Suprapubic skin (tissue), 3 donors: ENCODE measurements around the gene FAM120B.

Source experiments
- POLR2A ChIP-seq, 2 donors: fragments of 450-650 bp; IDR thresholded peaks; one replicate each; pipeline ENCODE4 v1.6.1; 2017; ENCODE audit warnings: antibody characterized with exemption in 2 of 2, mild to moderate bottlenecking in 2 of 2, moderate library complexity in 2 of 2
- TF ChIP-seq, protein P1 (sequence below), 2 donors: fragments of 200-600 bp in 1 of 2; fragments of 450-650 bp in 1 of 2; sonication (generic) in 1 of 2; IDR thresholded peaks; one replicate each; pipeline ENCODE4 v1.5.1; 2016 to 2019; ENCODE audit warnings: antibody characterized with exemption in 2 of 2, mild to moderate bottlenecking in 1 of 2, moderate library complexity in 1 of 2

DNA sequence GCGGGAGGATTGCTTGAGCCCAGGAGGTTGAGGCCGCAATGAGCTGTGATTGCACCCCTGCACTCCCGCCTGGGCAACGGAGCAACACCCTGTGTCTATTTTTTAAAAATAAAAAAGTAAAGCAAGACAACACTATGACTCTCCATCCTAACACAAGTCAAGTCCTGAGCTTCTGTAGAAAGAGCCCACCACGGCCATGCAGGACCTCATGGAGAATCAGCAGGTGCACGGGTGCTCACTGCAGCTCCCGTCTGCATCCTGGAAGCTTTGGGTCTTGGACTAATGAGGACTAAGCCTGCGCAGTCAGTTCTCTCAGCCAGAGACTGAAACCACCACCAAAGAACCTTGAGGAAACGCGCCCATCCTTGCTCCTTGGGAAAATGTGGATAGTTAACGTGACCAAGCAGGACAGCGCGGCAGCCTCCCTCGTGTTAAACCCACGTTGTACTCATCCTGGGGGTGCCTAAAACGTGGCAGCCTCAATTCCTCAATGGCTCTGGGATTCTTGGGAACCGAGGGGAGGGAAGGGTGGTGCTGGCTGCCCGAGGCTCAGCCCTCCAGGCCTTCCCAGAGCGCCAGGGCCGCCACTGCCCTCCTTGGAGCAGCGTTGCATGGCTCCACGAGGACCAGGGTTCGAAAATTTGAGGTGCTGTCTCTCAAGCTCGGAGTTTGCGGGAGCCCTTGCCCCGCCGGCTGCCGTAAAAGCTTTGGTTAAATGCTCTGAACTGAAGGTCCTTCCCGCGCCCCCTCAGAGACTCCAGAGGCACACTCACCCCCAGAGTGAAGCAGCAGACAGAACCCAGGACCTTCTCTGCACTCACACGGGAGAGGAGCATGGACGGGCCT lies 44.7 kb upstream of the FAM120B start:
- TF ChIP-seq, protein P1, sequence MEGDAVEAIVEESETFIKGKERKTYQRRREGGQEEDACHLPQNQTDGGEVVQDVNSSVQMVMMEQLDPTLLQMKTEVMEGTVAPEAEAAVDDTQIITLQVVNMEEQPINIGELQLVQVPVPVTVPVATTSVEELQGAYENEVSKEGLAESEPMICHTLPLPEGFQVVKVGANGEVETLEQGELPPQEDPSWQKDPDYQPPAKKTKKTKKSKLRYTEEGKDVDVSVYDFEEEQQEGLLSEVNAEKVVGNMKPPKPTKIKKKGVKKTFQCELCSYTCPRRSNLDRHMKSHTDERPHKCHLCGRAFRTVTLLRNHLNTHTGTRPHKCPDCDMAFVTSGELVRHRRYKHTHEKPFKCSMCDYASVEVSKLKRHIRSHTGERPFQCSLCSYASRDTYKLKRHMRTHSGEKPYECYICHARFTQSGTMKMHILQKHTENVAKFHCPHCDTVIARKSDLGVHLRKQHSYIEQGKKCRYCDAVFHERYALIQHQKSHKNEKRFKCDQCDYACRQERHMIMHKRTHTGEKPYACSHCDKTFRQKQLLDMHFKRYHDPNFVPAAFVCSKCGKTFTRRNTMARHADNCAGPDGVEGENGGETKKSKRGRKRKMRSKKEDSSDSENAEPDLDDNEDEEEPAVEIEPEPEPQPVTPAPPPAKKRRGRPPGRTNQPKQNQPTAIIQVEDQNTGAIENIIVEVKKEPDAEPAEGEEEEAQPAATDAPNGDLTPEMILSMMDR (IDR thresholded peaks at IDR 0.05): no peak
- TF ChIP-seq POLR2A (IDR thresholded peaks at IDR 0.05): no peak
